NCI-H1694 (cell line): ENCODE measurements around the gene CRYAB.
A peak's percentile ranks its signal among the peaks of the same experiment; 100 is the strongest.
"Not testable (repeated sequence)": the region's sequence is repeated elsewhere in the genome, so short reads cannot be mapped to it uniquely, and the experiment has no call there.

Source experiments
- DNase-seq: peaks from one replicate; lab custom pipeline; 2025; lab: John Stamatoyannopoulos, UW

CRYAB gene

GRCh38 chr11:111933872-111934271, 22.3 kb upstream of the CRYAB start:
- no peak for DNase-seq

GRCh38 chr11:111933176-111933575, 21.6 kb upstream of the CRYAB start:
- DNase-seq = not testable (repeated sequence)

- DNase-seq = no peak
Observed at GRCh38 chr11:111932611-111932950, 21.0 kb upstream of the CRYAB start.

DNA sequence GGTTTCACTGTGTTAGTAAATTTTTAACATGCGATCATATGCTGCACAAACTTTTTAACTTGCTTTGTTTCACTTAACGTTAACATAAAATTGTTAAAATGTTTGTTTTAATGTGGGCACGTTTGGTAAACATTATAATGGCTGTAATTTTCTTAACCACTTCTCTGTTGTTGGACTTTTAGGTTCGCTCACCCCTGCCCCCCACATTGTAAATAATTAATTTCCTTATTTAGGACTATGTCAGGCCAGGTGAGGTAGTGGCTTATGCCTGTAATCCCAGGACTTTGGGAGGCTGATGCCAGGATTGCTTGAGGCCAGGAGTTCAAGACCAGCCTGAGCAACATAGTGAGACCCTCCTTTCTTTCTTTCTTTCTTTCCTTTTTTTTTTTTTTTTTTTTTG, 18.9 kb upstream of the CRYAB start:
- no peak for DNase-seq

DNA sequence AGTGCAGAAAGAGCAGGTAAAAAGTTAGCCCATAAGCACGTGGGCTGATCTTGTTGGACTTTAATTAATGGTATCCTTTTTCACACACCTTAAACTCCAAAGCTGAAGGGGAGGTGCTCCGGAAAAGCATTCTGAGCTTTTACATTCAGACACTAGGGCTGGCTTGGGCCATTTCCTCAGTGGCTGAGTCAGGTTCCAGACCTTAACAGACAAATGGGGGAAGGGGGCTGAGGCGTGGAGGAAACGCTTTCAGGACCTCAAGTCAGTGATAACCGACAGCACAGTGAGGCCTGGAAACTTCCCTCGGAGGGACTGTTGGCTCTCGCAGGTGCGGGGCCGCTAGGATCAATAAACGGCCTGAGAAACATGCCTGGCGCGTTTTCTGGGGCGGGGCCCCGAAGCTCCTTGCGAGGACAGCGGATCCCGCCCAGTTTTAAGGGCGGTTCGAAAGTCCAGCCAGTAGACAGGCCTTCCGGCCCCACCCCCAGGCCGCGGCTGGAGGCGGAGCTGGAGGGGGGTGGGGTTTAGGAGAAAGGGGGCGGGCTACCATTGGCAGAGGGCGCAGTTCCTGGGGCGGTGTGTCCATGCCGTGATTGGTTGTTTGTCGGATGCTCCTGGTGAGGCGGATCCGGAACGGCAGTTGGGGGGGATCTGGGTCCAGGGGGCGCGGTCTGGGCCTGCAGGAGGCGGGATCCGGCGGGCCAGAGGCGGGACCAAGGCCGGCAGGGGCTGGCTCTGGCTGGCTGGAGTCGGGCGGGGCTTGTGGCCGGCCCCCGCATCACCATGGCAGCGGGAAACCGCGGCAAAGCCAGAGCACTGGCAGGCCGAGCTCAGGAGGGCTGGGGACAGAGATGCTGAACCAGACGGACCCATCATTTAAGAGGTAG, 15.2 kb upstream of the CRYAB start:
- peak; percentile 68 for DNase-seq

DNA sequence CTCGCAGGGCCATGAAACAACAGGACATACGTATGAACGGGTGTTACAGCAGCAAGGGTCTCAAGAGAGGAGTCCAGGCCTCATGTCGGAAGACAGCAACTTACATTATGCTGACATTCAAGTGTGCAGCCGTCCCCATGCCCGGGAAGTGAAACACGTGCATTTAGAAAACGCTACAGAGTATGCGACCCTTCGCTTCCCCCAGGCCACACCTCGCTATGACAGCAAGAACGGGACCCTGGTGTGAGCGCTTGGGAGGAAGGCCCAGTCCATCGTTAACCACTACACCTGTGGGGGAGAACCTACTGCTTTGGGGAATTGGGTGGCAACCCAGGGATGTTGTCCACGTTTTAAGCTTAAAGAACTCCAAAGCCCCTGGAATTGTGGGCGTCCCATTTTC, 14.4 kb upstream of the CRYAB start:
- DNase-seq = no peak

DNA sequence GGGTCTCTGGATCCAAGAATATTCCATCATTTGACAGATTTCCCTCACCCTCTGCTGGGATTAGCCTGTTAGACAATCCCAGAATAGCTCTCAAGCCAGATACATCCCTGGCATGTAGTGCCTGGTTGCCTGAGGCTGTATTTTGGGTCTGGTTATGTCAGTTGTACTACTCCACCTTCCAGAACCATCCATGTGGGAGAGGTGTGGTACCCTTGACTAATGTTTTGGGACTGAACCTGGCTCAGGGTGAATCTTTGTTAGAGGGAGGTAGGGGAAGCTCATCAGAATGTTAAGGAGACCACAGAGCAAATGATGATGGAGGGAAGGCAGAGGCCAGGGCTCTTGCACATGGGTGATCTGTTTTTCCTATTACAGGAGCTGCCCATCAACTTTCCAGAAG, 12.4 kb upstream of the CRYAB start:
- no peak for DNase-seq

- DNase-seq = no peak
Observed at GRCh38 chr11:111923351-111923788, 11.8 kb upstream of the CRYAB start.

DNA sequence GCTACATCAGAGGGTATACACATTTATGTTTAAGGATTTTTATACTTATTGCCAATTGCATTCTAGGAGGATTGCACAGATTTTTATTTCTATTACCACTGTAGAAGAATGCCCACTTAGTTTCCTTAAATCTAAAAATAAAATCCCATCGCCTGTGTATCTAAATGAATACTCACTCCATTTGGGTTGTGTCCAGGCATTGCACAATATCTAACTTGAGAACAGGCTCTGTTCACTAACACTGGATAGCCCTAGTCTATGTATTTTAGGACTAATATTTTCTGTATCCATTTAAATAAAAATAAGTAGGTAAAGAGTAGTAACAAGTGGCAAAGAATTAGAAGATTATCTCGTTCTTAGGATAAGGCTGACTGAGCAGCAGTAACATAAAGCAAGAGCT, 11.2 kb upstream of the CRYAB start:
- no peak for DNase-seq

GRCh38 chr11:111921541-111922230, 10.1 kb upstream of the CRYAB start:
- no peak for DNase-seq

DNA sequence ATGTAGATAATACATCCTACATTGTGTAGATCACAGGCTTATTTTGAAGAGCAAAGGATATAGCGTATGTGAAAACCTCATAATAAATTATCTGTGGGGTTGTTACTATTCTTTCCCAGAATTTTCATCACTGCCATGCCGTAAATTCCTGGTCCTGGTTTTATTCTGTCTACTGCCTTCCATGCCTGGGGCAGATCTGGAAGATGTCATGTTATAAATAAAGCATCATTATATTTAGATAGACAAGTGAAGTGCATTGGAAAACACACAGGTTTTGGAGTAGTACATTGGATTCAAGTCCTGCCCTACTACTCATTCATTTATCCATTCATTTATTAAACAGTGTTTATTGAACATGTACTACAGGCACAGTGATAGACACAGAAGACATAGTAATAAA, 9.3 kb upstream of the CRYAB start:
- DNase-seq = no peak

DNA sequence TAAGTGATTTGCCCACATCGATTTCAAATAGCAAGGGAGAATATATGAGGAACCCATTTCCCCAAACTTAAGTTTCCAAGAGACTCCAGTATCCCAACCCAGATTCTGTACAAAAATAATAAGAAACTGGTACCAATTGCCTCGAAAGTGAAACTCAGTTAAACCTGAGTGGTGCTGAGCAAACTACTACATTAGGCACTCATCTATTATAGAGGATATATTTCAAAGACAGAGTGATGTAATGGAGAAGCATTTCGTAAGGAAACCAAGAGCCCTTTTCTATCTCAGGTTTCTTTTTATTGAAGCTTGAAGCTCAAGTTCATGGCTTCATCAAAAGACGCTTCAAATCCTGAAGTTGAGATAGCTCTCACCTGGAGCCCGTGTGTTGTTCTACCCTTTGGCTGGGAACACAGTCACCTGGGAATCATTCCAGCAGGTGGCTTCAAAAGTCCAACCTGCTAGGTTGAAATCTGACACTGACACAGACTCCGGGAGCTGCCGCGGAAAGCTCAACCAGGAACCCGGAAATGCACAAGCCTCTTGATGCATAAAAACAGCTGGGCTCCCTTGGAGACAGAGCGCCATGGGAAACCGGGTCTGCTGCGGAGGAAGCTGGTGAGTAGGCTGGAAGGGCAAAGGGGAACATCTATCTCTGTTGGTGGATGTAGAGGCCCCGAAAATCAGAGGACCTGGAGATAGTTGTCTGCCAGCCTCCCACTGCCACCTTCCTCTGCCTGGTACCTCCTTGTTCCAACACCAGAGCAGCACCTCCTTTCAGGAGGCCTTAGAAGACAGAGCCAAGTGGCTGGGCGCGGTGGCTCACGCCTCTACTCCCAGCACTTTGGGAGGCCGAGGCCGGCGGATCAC, 7.1 kb upstream of the CRYAB start, which contains the start of gene C11orf52:
C11orf52 (plus strand) TSS at position 524 of the 867 bp plus-strand sequence; CDS start at position 584, 60 bp downstream.
- no peak for DNase-seq

GRCh38 chr11:111917788-111918187, 6.2 kb upstream of the CRYAB start:
- no peak for DNase-seq

DNA sequence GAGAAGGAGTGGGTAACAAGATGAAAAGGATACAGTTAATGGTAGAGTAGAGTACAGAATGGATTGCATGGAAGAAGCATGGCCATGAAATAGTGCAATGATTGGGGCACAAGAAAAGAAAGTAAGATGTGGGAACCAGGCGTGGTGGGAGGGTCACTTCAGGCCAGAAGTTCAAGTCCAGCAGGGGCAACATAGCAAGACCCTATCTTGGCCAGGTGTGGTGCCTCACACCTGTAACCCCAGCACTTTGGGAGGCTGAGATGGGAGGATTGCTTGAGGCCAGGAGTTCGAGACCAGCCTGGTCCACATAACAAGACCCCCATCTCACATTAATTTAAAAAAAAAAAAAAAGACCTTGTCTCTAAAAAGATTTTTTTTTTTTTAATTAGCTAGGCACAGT, 5.7 kb upstream of the CRYAB start:
- no peak for DNase-seq

- DNase-seq = no peak
Observed at GRCh38 chr11:111916768-111917167, 5.2 kb upstream of the CRYAB start.

GRCh38 chr11:111913997-111914396, 2.4 kb upstream of the CRYAB start:
- DNase-seq = no peak

DNA sequence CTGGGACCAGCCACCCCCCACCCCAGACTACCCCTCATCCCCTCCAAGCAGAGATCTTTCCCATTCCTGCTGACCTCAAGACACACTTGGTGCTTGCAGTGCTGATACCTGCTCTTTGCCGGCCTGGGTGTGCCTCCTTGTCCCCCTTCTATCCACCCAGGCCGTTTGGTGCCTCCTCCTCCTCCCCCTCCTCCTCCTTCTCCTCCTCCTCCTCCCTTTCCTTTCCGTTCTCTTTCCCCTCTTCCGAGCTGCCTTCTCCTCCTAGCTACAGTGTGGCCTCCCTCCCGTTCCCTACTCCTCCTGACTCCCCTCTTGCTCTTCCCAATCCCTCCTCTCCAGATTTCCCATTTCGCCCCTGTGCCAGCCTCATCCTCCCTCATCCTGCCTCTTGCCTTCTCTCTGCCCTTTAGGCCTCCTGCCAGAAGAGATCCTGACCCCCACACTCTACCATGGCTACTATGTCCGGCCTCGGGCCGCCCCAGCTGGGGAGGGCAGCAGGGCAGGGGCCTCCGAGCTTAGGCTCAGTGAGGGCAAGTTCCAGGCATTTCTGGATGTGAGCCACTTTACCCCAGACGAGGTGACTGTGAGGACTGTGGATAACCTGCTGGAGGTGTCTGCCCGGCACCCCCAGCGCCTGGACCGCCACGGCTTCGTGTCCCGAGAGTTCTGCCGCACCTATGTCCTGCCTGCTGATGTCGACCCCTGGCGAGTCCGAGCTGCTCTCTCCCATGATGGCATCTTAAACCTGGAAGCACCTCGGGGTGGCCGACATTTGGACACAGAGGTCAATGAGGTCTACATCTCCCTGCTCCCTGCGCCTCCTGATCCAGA, 1.7 kb upstream of the CRYAB start:
- DNase-seq = no peak

DNA sequence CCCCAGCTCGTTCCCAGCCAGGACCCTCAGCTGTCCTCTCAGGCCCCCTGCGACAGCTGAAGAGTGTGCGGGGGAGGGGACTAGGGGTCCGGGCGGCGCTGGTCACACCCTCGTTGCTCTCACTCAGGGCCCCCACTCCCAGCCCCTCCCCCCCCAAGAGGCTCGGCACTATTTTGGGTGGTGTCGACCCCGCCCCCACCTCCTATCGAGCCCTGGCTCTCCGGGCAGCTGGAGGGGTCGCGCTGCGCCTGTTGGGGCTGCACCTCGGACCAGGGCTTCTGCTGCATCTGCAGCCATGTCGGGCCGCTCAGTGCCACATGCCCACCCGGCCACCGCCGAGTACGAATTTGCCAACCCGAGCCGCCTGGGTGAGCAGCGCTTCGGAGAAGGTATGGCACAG, 965 bp upstream of the CRYAB start, which contains the start of gene HSPB2:
HSPB2 (plus strand) TSS at position 200 of the 400 bp plus-strand sequence; CDS start at position 296, 96 bp downstream.
- DNase-seq = no peak

DNA sequence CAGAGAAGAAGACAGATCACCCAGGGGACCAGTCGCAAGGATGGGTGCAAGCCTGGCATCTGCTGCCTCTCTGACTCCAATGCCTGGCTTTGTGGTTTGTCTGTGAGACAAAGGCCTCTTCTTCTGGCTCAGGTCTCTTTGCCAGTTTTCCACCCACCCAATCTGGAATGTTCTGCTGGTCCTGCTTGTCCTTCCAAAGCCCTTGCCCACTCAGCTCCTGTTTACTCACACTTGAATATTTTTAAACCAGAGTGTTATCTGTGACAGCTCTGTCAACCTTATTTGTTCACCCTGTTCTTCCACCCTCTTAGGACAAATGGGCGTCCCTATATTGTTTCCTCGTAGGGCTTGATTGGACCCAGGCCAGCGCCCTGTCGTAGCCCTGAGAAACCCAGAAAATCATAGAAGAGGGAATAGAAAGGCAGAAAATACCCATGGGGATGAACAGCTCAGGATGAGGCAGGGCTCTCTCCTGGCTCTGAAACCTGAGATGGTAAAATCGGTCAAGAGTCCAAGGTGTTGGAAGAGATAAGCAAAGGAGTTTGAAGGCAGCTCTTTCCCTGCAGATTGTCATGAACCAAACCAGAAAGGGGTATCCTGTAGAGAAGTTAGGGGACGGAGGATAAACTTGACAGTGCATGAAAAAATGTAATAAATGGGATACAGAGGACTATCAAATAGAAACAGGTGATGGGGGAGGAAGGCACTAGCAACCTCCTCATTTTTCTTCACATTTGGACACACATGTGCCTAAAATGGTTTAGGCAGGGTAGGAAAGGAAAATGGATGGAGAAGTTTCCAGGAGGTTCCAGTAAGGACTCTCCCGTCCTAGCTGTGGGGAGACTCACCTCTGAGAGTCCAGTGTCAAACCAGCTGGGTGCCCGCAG, 651 bp downstream of the CRYAB start:
- DNase-seq = no peak

DNA sequence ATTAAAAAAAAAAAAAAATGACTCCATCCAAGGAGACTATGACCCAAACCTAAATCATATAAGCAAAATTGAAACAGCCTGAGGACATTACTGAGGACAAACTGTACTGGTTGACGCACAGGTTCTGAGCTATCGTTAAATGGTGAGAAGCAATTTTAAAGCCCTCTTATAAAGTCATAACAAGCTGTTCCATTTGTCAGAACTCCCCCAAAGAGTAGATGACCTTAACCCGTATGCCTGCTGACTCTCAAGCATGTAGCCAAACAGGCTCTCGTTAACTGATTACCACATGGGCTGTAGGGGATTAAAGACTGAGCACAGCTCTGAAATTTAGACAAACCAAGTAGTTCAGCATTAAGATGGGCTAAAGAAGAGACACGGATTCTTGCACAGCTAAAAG, 2.2 kb downstream of the CRYAB start:
- no peak for DNase-seq
